Left renal cortex interstitium (tissue), 4 donors: ENCODE data around the gene NHP2. TPM values are rescaled to one million over a fixed set of nuclear protein-coding genes. Genes with fewer than 3 reads are reported as not detected.

Source experiments
- DNase-seq, 4 donors: peaks; one replicate each; pipeline ENCODE4 v3.0.0-alpha.2; 2013; ENCODE audit warnings: low read depth in 4 of 4, low spot score in 2 of 4, missing footprints in 1 of 4
- polyA plus RNA-seq, 4 donors: library from polyadenylated mRNA; unstranded; fragments of 120-200 nt; gene quantifications; one replicate each; pipeline ENCODE4 v1.2.1, GENCODE V29; 2013; ENCODE audit not compliant: insufficient read length in 4 of 4

The NHP2 gene
- polyA plus RNA-seq, 4 donors: 98.0 to 144 (median 110) TPM

GRCh38 chr5:178116143-178116885 is 37.4 kb downstream of the NHP2 start:
- DNase-seq: no peak

GRCh38 chr5:178115814-178116142 is 37.9 kb downstream of the NHP2 start:
- no peak for DNase-seq

- DNase-seq: no peak
Observed at GRCh38 chr5:178115136-178115813, 38.4 kb downstream of the NHP2 start.

- DNase-seq: no peak
Observed at GRCh38 chr5:178114325-178115135, 39.2 kb downstream of the NHP2 start.

GRCh38 chr5:178113841-178114324 is 39.8 kb downstream of the NHP2 start:
- no peak for DNase-seq

- peak in 1 of 4 donors; percentile 62 for DNase-seq
Observed at GRCh38 chr5:178113141-178113787, 40.4 kb downstream of the NHP2 start, which contains the start of gene N4BP3. Gene N4BP3 (plus strand): TSS chr5:178113532. CDS start chr5:178119584, 6,052 bp downstream.

- DNase-seq: no peak
Observed at GRCh38 chr5:178112545-178112944, 41.1 kb downstream of the NHP2 start.

- no peak for DNase-seq
Observed at GRCh38 chr5:178111925-178112324, 41.8 kb downstream of the NHP2 start.

GRCh38 chr5:178110511-178110910 is 43.2 kb downstream of the NHP2 start:
- no peak for DNase-seq

- DNase-seq: no peak
Observed at GRCh38 chr5:178108966-178109365, 44.7 kb downstream of the NHP2 start.

GRCh38 chr5:178108446-178108845 is 45.2 kb downstream of the NHP2 start:
- DNase-seq: no peak

- DNase-seq: no peak
Observed at GRCh38 chr5:178107756-178108310, 45.9 kb downstream of the NHP2 start.

- no peak for DNase-seq
Observed at GRCh38 chr5:178106556-178107239, 47.0 kb downstream of the NHP2 start.

- DNase-seq: no peak
Observed at GRCh38 chr5:178106086-178106485, 47.6 kb downstream of the NHP2 start.

GRCh38 chr5:178104492-178104891 is 49.2 kb downstream of the NHP2 start:
- no peak for DNase-seq

GRCh38 chr5:178103612-178104011 is 50.1 kb downstream of the NHP2 start:
- no peak for DNase-seq
